GM12878 (cell line): ENCODE measurements around the gene SVBP. TPM values are rescaled to one million over a fixed set of nuclear protein-coding genes. Genes with fewer than 3 reads are reported as not detected.

Experiments
- ATAC-seq: fragments of 200-7000 bp; cut with Tn5 transposase; 3 replicates; pipeline ENCODE4 v1.9.1; 2020; ENCODE audit warnings: mild to moderate bottlenecking, moderate library complexity
- BruUV-seq: library from RNA; stranded (reverse); fragments of 400-500 nt; replicated peaks from 2 replicates; lab custom pipeline; 2021; lab: Mats Ljungman, UMichigan
- CTCF ChIA-PET: fragments of 300-600 bp; sonication (Branson Sonifier 250); formaldehyde crosslinking; extraction: SDS; loops from one replicate; lab custom pipeline; 2021; ENCODE audit warnings: inconsistent platforms; lab: Yijun Ruan, JAX
- POLR2A ChIA-PET: fragments of 350-600 bp; formaldehyde crosslinking; extraction: SDS; loops from one replicate; lab custom pipeline; 2021; ENCODE audit warnings: inconsistent platforms; lab: Charles Lee
- RAD21 ChIA-PET: fragments of 300-600 bp; sonication (Branson Sonifier 250); formaldehyde crosslinking; loops from one replicate; lab custom pipeline; 2023; ENCODE audit warnings: antibody characterized with exemption; ENCODE audit not compliant: unreplicated experiment; lab: Charles Lee
- SMC1A ChIA-PET: fragments of 300-600 bp; sonication (Branson Sonifier 250); formaldehyde crosslinking; loops from one replicate; lab custom pipeline; 2023; ENCODE audit not compliant: unreplicated experiment, uncharacterized antibody; lab: Charles Lee
- DNase-seq: peaks from one replicate; pipeline ENCODE4 v3.0.0-alpha.2; 2011; ENCODE audit warnings: low read depth, low spot score
- FAIRE-seq: peaks from 3 replicates; lab custom pipeline; 2011; peaks lifted over from hg19 to GRCh38; lab: Jason Lieb, UNC
- H2AFZ ChIP-seq: 2 replicates; pipeline ENCODE4 v1.6.0; 2011; ENCODE audit warnings: low read depth, low read length, control low read depth; ENCODE audit not compliant: control insufficient read depth
- H3K27ac ChIP-seq: 2 replicates; pipeline ENCODE4 v1.5.1; 2011; ENCODE audit warnings: control low read depth; ENCODE audit not compliant: control insufficient read depth, insufficient read depth
- H3K27me3 ChIP-seq, 2 experiments: replicated peaks in 1 of 2; 2 replicates each; pipeline versions ENCODE4 v1.6.0 to v1.6.1; 2011; ENCODE audit warnings: low read length in 1 of 2; ENCODE audit not compliant: control insufficient read depth in 2 of 2, insufficient read depth in 2 of 2
- H3K36me3 ChIP-seq, 2 experiments: 2 replicates each; pipeline ENCODE4 v1.5.1; 2011; ENCODE audit warnings: low read length in 1 of 2; ENCODE audit not compliant: control insufficient read depth in 2 of 2, insufficient read depth in 2 of 2
- H3K4me1 ChIP-seq: 2 replicates; pipeline ENCODE4 v1.6.1; 2011; ENCODE audit warnings: mild to moderate bottlenecking, low read length, moderate library complexity, mixed read lengths; ENCODE audit not compliant: control insufficient read depth, insufficient read depth
- H3K4me2 ChIP-seq: 2 replicates; pipeline ENCODE4 v1.6.0; 2011; ENCODE audit warnings: control low read depth; ENCODE audit not compliant: control insufficient read depth, insufficient read depth
- H3K4me3 ChIP-seq: fragments of 200-600 bp; sonication (generic); 2 replicates; pipeline ENCODE4 v1.5.1; 2016
- H3K79me2 ChIP-seq: 2 replicates; pipeline ENCODE4 v1.6.0; 2011; ENCODE audit warnings: low read length; ENCODE audit not compliant: control insufficient read depth, insufficient read depth
- H3K9ac ChIP-seq: 2 replicates; pipeline ENCODE4 v1.8.0; 2011; ENCODE audit warnings: low read length, control low read depth, mixed read lengths; ENCODE audit not compliant: control insufficient read depth, insufficient read depth
- H3K9me3 ChIP-seq: replicated peaks from 3 replicates; pipeline ENCODE4 v1.5.1; 2011; ENCODE audit warnings: mild to moderate bottlenecking, low read length; ENCODE audit not compliant: control insufficient read depth, insufficient read depth
- H4K20me1 ChIP-seq: 2 replicates; pipeline ENCODE4 v1.6.0; 2011; ENCODE audit not compliant: control insufficient read depth, insufficient read depth
- ATF7 ChIP-seq: fragments of 450-650 bp; IDR thresholded peaks from 2 replicates; pipeline ENCODE4 v1.6.1; 2016; ENCODE audit warnings: low read depth, mild to moderate bottlenecking
- BMI1 ChIP-seq: fragments of 450-650 bp; IDR thresholded peaks from 2 replicates; pipeline ENCODE4 v1.6.1; 2016; ENCODE audit warnings: mild to moderate bottlenecking, moderate library complexity, borderline replicate concordance
- CBX5 ChIP-seq: sonication (generic); IDR thresholded peaks from 2 replicates; pipeline ENCODE4 v1.6.1; 2016; ENCODE audit warnings: low read depth, moderate library complexity, mild to moderate bottlenecking, inconsistent platforms
- CHD2 ChIP-seq: IDR thresholded peaks from 2 replicates; pipeline ENCODE4 v1.6.1; 2011; ENCODE audit warnings: low read depth, low read length, improper control_type of control experiment, borderline replicate concordance
- CTCF ChIP-seq, 3 experiments: IDR thresholded peaks in 2 of 3; conservative IDR thresholded peaks in 1 of 3; 2 replicates each; pipeline ENCODE4 v1.5.1; 2011; ENCODE audit warnings: low read depth in 3 of 3, low read length in 3 of 3, mild to moderate bottlenecking in 3 of 3, control low read depth in 2 of 3, moderate library complexity in 2 of 3, inconsistent platforms in 1 of 3, mixed read lengths in 1 of 3; ENCODE audit not compliant: control insufficient read depth in 2 of 3, insufficient read depth in 1 of 3; ENCODE audit errors: extremely low read depth in 1 of 3
- ESRRA ChIP-seq: IDR thresholded peaks from 2 replicates; pipeline ENCODE4 v1.6.1; 2012; ENCODE audit warnings: mild to moderate bottlenecking, low read length, improper control_type of control experiment
- MTA2 ChIP-seq: fragments of 450-650 bp; IDR thresholded peaks from 2 replicates; pipeline ENCODE4 v1.6.1; 2016; ENCODE audit warnings: low read depth, mild to moderate bottlenecking, moderate library complexity
- NFYB ChIP-seq: IDR thresholded peaks from 2 replicates; pipeline ENCODE4 v1.6.1; 2011; ENCODE audit warnings: low read depth, mild to moderate bottlenecking, low read length, improper control_type of control experiment, moderate library complexity; ENCODE audit not compliant: insufficient read depth
- POLR2A ChIP-seq: IDR thresholded peaks from 2 replicates; pipeline ENCODE4 v1.6.1; 2011; ENCODE audit warnings: low read depth, mild to moderate bottlenecking, low read length
- POLR2AphosphoS5 ChIP-seq: IDR thresholded peaks from 2 replicates; pipeline ENCODE4 v1.6.1; 2011; ENCODE audit warnings: mild to moderate bottlenecking, low read length, inconsistent platforms
- RAD51 ChIP-seq: fragments of 450-650 bp; IDR thresholded peaks from 2 replicates; pipeline ENCODE4 v1.6.1; 2016; ENCODE audit warnings: moderate library complexity, mild to moderate bottlenecking, inconsistent platforms
- RCOR1 ChIP-seq: conservative IDR thresholded peaks from 2 replicates; pipeline ENCODE4 v1.6.1; 2012; ENCODE audit warnings: low read depth, low read length, improper control_type of control experiment
- SIN3A ChIP-seq: IDR thresholded peaks from 2 replicates; pipeline ENCODE4 v1.6.1; 2012; ENCODE audit warnings: low read depth, low read length, improper control_type of control experiment
- TBL1XR1 ChIP-seq: IDR thresholded peaks from 2 replicates; pipeline ENCODE4 v1.6.1; 2012; ENCODE audit warnings: low read depth, low read length, improper control_type of control experiment
- WRNIP1 ChIP-seq: IDR thresholded peaks from 2 replicates; pipeline ENCODE4 v1.6.1; 2011; ENCODE audit warnings: low read depth, low read length, improper control_type of control experiment, borderline replicate concordance
- ZNF217 ChIP-seq: fragments of 450-650 bp; IDR thresholded peaks from 2 replicates; pipeline ENCODE4 v1.6.1; 2017; ENCODE audit warnings: antibody characterized with exemption, mild to moderate bottlenecking
- ZNF274 ChIP-seq: IDR thresholded peaks from one replicate; pipeline ENCODE4 v1.8.0; 2011; ENCODE audit not compliant: insufficient read length, insufficient read depth
- ZNF687 ChIP-seq: fragments of 450-650 bp; IDR thresholded peaks from 2 replicates; pipeline ENCODE4 v1.6.1; 2017; ENCODE audit warnings: mild to moderate bottlenecking, moderate library complexity
- WGBS: methylation state at CpG from one replicate; pipeline ENCODE4 v1.1.6; 2016; ENCODE audit warnings: low lambda C conversion rate; ENCODE audit not compliant: insufficient replicate concordance, insufficient coverage; ENCODE audit errors: missing lambda C conversion rate; 5-methylcytosine and 5-hydroxymethylcytosine counted together
- in situ Hi-C: fragments of 300-500 bp; cut with MboI; formaldehyde crosslinking; loops from 9 replicates; pipeline ENCODE4 v1.14.3; 2018; ENCODE audit warnings: mixed read lengths
- intact Hi-C: fragments of 100-400 bp; cut with micrococcal nuclease; formaldehyde crosslinking; loops from one replicate; pipeline ENCODE4 v1.14.2; 2022; ENCODE audit not compliant: unreplicated experiment
- polyA plus RNA-seq, 11 experiments: library from polyadenylated mRNA; depleted of rRNA in 4 of 11; unstranded in 6 of 11; stranded (reverse) in 5 of 11; fragments of >200 nt; fragmentation: Nextera tagmentation in 4 of 11; fragmentation: Illumina TruSeq in 1 of 11; extraction: Ambion mirVana in 4 of 11; extraction: Trizol in 1 of 11; gene quantifications; 1 replicate in 1 of 11; 2 replicates in 10 of 11; pipeline versions ENCODE4 v1.2.1 to v1.2.3, GENCODE V29; 2011 to 2016; ENCODE audit warnings: inconsistent platforms in 2 of 11, missing spikeins in 2 of 11, low read depth in 1 of 11
- total RNA-seq, 4 experiments: library from RNA; depleted of rRNA in 3 of 4; stranded (reverse); fragments of >200 nt in 3 of 4; fragmentation: Illumina TruSeq in 1 of 4; extraction: Trizol in 1 of 4; gene quantifications; 2 replicates each; pipeline versions ENCODE4 v1.2.1 to v1.2.3, GENCODE V29; 2013 to 2021

Gene SVBP
- total and polyA plus RNA-seq, 10 of the 15 experiments (the other 5 are each of a cell fraction or from before 2014, with no cell fraction given) = 12.6 to 29.5 (median 19.8) TPM

- H2AFZ ChIP-seq = no peak overlapping the region
- ChIA-PET RAD21 (interaction anchor here (1.7 to 1.9 kb wide), 2 partner anchors 25 to 91 kb away, joined by 4 to 7 read pairs; partner anchors contain the start of gene ZNF691), SMC1A (interaction anchor here (1.0 kb wide), 3 partner anchors 8 to 26 kb away, joined by 3 to 7 read pairs (median 4); partner anchors contain the start of gene ZNF691), CTCF (interaction anchor here (0.6 to 3.5 kb wide), 6 partner anchors 10 to 987 kb away, joined by 3 to 16 read pairs (median 4); partner anchors contain the start of gene ZNF691), POLR2A (interaction anchor here (0.6 to 1.7 kb wide), 6 partner anchors 12 to 272 kb away, joined by 3 to 8 read pairs (median 4); partner anchors contain the start of gene ZNF691)
- DNase-seq (no peak), FAIRE-seq (no peak), ATAC-seq (no peak)
- no peaks in the 10 kb centered on the region for H3K36me3 ChIP-seq
- H3K9ac ChIP-seq = no peak overlapping the region
- TF ChIP-seq NFYB (no peak), TBL1XR1 (no peak), MTA2 (no peak), SIN3A (no peak), ATF7 (no peak), POLR2AphosphoS5 (no peak), BMI1 (no peak), RAD51 (no peak), ZNF217 (no peak), CHD2 (no peak), RCOR1 (no peak), CBX5 (no peak), ESRRA (no peak), CTCF (IDR thresholded peaks at IDR 0.05 in 2 of 3, conservative IDR thresholded peaks at IDR 0.05 in 1 of 3; ENCODE audit: control insufficient read depth in 2 of 3, extremely low read depth in 1 of 3, insufficient read depth in 1 of 3, low read depth in 3 of 3, low read length in 3 of 3) (no peak), WRNIP1 (no peak), POLR2A (no peak), ZNF687 (no peak), ZNF274 (no peak)
- peaks cover under 1% of the 10 kb centered on the region; the same call in 1 of the 2 replicates for H3K79me2 ChIP-seq
- no peak overlapping the region for H3K4me2 ChIP-seq
- no peak overlapping the region for H3K4me3 ChIP-seq
- H3K27ac ChIP-seq = no peak overlapping the region
- no peaks in the 10 kb centered on the region for H3K27me3 ChIP-seq
- H3K9me3 ChIP-seq = no peaks in the 10 kb centered on the region
- H4K20me1 ChIP-seq = no peaks in the 10 kb centered on the region
- 95% methylated on average over 2 of the region's 2 CpGs for WGBS
- no peaks in the 10 kb centered on the region for H3K4me1 ChIP-seq
- in situ Hi-C loops (no loop called here), intact Hi-C loops (no loop called here)
- no TSS peak for BruUV-seq
Measured at GRCh38 chr1:42821690-42822089, 4.5 kb upstream of the SVBP start.
